ENCODE measurements around the gene SMPX.

The SMPX gene

DNA sequence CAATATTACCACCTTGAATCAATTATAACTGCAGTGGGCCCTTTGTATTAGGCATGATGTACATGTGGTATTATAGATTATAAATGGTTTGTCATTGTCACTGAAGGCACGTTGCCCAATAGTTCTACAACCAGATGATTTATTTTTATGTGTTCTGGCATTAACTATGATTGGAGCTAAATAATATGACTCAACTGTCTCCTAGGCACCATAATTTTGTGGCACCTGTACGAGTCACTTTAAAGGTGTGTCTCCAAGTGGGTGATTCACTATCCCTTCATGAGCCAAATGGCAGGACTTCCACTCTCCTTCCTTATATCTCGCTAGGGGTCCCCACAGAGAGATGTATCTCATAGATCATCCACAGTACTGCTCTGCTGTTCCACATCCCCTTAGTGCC, 6.1 kb upstream of the SMPX start:
- Histone ChIP-seq H3K36me3 (ENCODE audit: insufficient read depth, low read length) (no peaks in the 10 kb centered on the region), H3K4me1 (ENCODE audit: insufficient read depth, low read length) (no peaks in the 10 kb centered on the region), H3K9ac (ENCODE audit: low read depth, low read length) (no peak overlapping the region), H3K9me3 (ENCODE audit: control insufficient read depth, insufficient read depth, low read length) (no peaks in the 10 kb centered on the region)

GRCh38 chrX:21758488-21758887, 572 bp upstream of the SMPX start:
- Histone ChIP-seq H3K4me1 (ENCODE audit: insufficient read depth, low read length) (peaks cover 21% of the 10 kb centered on the region), H3K36me3 (ENCODE audit: insufficient read depth, low read length) (no peaks in the 10 kb centered on the region), H3K9me3 (ENCODE audit: control insufficient read depth, insufficient read depth, low read length) (no peaks in the 10 kb centered on the region)

GRCh38 chrX:21756785-21757529, 959 bp downstream of the SMPX start:
- H3K36me3 ChIP-seq (ENCODE audit: insufficient read depth, low read length): no peaks in the 10 kb centered on the region
- H3K9ac ChIP-seq (ENCODE audit: low read depth, low read length): no peak overlapping the region
- peaks cover 21% of the 10 kb centered on the region for H3K4me1 ChIP-seq (ENCODE audit: insufficient read depth, low read length)
- no peaks in the 10 kb centered on the region for H3K9me3 ChIP-seq (ENCODE audit: control insufficient read depth, insufficient read depth, low read length)

More at GRCh38 chrX:21758488-21758887, 572 bp upstream of the SMPX start:
- H3K9ac ChIP-seq (ENCODE audit: low read depth, low read length): no peak overlapping the region

- peaks cover 22% of the 10 kb centered on the region; the same call in 1 of the 2 replicates for H3K4me1 ChIP-seq (ENCODE audit: insufficient read depth, low read length)
- H3K9me3 ChIP-seq (ENCODE audit: control insufficient read depth, insufficient read depth, low read length): no peaks in the 10 kb centered on the region
- no peak overlapping the region for H3K9ac ChIP-seq (ENCODE audit: low read depth, low read length)
- no peaks in the 10 kb centered on the region for H3K36me3 ChIP-seq (ENCODE audit: insufficient read depth, low read length)
Measured at GRCh38 chrX:21749924-21750323, 8.0 kb downstream of the SMPX start.

DNA sequence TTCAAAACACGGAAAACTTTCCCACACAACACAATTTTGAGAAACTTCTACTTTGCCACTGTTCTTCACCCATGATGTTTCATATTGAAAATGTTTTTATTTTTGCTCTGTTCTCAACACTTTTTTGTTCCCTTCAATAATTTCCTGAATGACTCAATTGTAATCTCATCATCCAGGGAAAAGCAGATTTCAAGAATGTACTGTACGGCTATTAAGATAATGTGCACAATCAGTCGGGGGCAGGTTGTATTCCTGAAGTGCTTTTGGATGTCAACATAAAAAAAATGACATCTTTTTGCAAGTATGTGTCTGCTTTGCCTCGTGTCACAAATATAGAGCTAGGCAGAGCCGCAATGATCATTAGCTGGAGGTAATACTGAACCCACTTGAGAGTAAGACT, 9.7 kb downstream of the SMPX start:
- Histone ChIP-seq H3K36me3 (ENCODE audit: insufficient read depth, low read length) (no peaks in the 10 kb centered on the region), H3K9ac (ENCODE audit: low read depth, low read length) (no peak overlapping the region), H3K9me3 (ENCODE audit: control insufficient read depth, insufficient read depth, low read length) (no peaks in the 10 kb centered on the region), H3K4me1 (ENCODE audit: insufficient read depth, low read length) (peaks cover 28% of the 10 kb centered on the region)

DNA sequence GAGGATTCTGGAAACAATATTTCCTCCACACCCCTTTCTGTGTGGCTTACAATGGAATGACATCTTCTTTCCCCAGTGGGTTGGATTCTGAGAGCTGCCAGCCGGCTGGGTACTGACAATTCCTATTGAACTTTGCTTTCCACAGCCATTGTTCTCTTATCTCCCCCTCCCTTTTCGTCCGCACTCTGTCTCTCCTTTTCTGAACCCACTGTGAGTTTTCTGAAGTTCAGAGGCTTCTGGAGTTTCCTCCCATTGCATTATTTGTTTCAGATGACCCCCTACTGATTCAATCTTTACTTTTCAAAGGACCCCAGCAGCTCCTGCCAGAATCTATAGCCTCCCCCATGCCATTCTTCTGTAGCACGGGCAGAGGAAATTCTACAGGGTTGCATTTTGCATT, 10.4 kb downstream of the SMPX start:
- Histone ChIP-seq H3K36me3 (ENCODE audit: insufficient read depth, low read length) (no peaks in the 10 kb centered on the region), H3K9me3 (ENCODE audit: control insufficient read depth, insufficient read depth, low read length) (no peaks in the 10 kb centered on the region), H3K9ac (ENCODE audit: low read depth, low read length) (peak overlapping the region; percentile 13; the same call in 1 of the 2 replicates), H3K4me1 (ENCODE audit: insufficient read depth, low read length) (peaks cover 28% of the 10 kb centered on the region)

DNA sequence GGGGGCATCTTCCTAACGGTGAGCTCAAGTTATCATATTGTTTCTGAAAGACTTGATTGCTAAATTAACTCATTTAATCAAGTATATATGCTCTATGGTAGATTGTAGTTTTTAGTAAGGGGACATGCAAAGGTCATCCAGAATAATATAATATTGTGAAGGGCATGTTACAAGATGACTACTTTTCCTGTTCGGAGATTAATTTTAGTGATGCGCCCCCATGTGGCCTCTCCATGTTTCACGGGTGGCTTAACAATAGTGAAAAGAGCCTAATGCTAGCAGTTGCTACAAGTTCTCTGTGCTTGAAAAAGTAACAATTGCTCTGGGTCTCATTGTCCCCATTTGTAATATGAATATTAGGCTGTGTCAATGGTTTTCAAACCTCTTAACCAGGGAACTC, 12.2 kb downstream of the SMPX start:
- H3K9ac ChIP-seq (ENCODE audit: low read depth, low read length): no peak overlapping the region
- peaks cover 31% of the 10 kb centered on the region for H3K4me1 ChIP-seq (ENCODE audit: insufficient read depth, low read length)
- H3K36me3 ChIP-seq (ENCODE audit: insufficient read depth, low read length): no peaks in the 10 kb centered on the region
- no peaks in the 10 kb centered on the region for H3K9me3 ChIP-seq (ENCODE audit: control insufficient read depth, insufficient read depth, low read length)

DNA sequence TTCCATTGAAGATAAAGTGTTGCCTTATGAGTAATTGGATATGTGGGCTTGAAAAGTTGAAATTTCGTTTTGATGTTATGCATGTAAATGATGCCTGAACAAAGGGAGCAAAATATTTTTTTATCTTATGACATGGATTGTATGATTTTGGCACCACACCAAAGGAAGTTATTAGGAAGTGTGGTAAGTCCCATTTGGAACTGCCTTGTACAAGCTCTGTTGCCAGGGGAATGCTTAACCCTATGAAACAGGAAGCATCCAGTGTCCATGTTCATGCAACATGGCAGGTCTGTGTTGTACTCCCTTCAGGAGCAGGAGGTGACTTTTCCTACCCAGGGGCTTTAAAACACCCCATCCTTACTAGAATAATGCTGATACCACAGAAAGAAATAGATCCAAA, 13.2 kb downstream of the SMPX start:
- peaks cover 38% of the 10 kb centered on the region for H3K4me1 ChIP-seq (ENCODE audit: insufficient read depth, low read length)
- no peaks in the 10 kb centered on the region for H3K36me3 ChIP-seq (ENCODE audit: insufficient read depth, low read length)
- H3K9me3 ChIP-seq (ENCODE audit: control insufficient read depth, insufficient read depth, low read length): no peaks in the 10 kb centered on the region
- no peak overlapping the region for H3K9ac ChIP-seq (ENCODE audit: low read depth, low read length)

DNA sequence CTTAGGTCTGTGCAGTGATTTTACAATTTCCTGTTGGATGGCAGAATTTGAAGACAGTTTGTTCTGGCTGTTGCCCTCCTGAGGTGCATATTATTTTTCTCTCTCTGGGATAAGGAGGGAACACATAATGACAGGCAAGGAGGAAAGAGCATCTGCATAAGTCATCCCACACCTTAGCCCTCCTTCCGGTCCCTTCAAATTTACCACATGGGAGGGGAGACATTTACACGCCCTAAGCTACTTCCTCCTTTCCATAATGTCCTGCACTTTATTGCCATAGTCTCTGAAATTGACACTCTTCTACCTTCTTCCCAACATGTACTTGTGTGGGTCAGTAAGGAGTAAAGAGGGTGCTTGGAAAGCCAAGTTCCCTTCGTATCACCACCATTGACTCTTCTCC, 13.9 kb downstream of the SMPX start:
- no peaks in the 10 kb centered on the region for H3K36me3 ChIP-seq (ENCODE audit: insufficient read depth, low read length)
- no peaks in the 10 kb centered on the region for H3K9me3 ChIP-seq (ENCODE audit: control insufficient read depth, insufficient read depth, low read length)
- peaks cover 38% of the 10 kb centered on the region for H3K4me1 ChIP-seq (ENCODE audit: insufficient read depth, low read length)
- H3K9ac ChIP-seq (ENCODE audit: low read depth, low read length): no peak overlapping the region

GRCh38 chrX:21741869-21742701, 15.8 kb downstream of the SMPX start:
- Histone ChIP-seq H3K4me1 (ENCODE audit: insufficient read depth, low read length) (peaks cover 27% of the 10 kb centered on the region), H3K36me3 (ENCODE audit: insufficient read depth, low read length) (no peaks in the 10 kb centered on the region), H3K9ac (ENCODE audit: low read depth, low read length) (no peak overlapping the region), H3K9me3 (ENCODE audit: control insufficient read depth, insufficient read depth, low read length) (no peaks in the 10 kb centered on the region)

GRCh38 chrX:21741364-21741763, 16.6 kb downstream of the SMPX start:
- H3K9me3 ChIP-seq (ENCODE audit: control insufficient read depth, insufficient read depth, low read length): no peaks in the 10 kb centered on the region
- no peaks in the 10 kb centered on the region for H3K36me3 ChIP-seq (ENCODE audit: insufficient read depth, low read length)
- no peak overlapping the region for H3K9ac ChIP-seq (ENCODE audit: low read depth, low read length)
- peaks cover 22% of the 10 kb centered on the region for H3K4me1 ChIP-seq (ENCODE audit: insufficient read depth, low read length)

DNA sequence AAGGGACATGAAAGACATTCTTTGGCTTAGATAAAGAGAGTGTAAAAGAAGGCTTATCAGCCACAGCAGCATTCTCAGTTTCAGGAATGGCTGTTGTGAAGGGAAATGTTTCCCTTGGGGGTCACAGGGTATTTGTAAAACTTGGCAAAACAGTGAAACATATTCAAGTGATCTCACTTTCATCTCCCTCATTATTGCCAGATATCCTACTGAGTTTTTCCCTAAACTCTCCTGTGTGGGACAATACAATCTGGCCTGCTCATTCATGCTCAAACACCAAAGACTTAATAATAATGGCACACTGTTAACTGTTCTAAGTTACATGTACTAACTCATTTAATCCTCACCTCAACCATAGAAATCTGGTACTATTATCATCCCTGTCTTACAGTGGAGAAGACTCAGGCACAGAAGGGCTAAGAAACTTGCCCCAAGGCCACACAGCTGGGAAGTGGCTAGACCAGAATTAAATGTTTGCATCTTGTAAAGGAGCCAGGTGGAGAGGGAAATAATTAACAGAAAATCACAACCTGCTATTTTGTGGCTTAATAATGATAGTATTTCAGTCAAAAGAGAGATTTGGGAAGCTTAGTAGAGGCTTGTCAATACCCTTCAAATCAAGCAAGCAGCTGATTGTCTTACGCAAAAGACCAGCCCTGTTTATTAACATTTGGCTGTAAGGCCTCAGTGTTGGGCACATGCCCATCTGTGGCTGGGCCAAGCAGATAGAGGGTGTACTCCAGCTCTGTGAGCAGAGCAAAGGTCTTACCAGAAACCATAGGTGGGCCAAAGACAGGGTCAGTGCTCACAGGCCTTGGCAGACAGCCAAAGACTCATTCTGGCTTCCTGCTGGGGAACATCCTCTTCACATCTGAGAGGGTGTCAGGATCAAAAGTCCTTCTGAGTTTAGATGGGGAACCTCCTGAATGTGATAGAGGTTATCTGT, 17.3 kb downstream of the SMPX start:
- H3K4me1 ChIP-seq (ENCODE audit: insufficient read depth, low read length): peaks cover 17% of the 10 kb centered on the region
- no peaks in the 10 kb centered on the region for H3K9me3 ChIP-seq (ENCODE audit: control insufficient read depth, insufficient read depth, low read length)
- no peaks in the 10 kb centered on the region for H3K36me3 ChIP-seq (ENCODE audit: insufficient read depth, low read length)
- H3K9ac ChIP-seq (ENCODE audit: low read depth, low read length): no peak overlapping the region

DNA sequence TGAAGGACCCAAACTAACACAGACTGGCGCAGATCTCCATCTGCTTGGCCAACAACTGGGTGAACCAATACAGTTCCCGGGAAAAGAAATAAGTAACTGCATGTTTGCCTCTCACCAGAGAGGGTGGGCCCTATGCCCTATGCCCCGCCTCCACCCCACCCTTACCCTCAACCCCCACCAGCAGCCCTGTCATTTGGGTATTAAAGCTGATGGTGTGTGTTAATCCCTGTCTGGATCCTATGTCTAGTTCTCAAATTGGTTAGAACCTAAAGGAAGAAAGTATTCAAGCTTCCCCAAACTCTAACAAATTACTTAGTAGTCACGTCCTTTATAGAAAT, 19.0 kb downstream of the SMPX start:
- H3K9ac ChIP-seq (ENCODE audit: low read depth, low read length): peak overlapping the region; percentile 44; the same call in 1 of the 2 replicates
- no peaks in the 10 kb centered on the region for H3K9me3 ChIP-seq (ENCODE audit: control insufficient read depth, insufficient read depth, low read length)
- no peaks in the 10 kb centered on the region for H3K36me3 ChIP-seq (ENCODE audit: insufficient read depth, low read length)
- peaks cover 16% of the 10 kb centered on the region for H3K4me1 ChIP-seq (ENCODE audit: insufficient read depth, low read length)

GRCh38 chrX:21738210-21738949, 19.5 kb downstream of the SMPX start:
- H3K4me1 ChIP-seq (ENCODE audit: insufficient read depth, low read length): peaks cover 11% of the 10 kb centered on the region
- no peaks in the 10 kb centered on the region for H3K36me3 ChIP-seq (ENCODE audit: insufficient read depth, low read length)
- no peaks in the 10 kb centered on the region for H3K9me3 ChIP-seq (ENCODE audit: control insufficient read depth, insufficient read depth, low read length)
- peak overlapping the region; percentile 44; the same call in 1 of the 2 replicates for H3K9ac ChIP-seq (ENCODE audit: low read depth, low read length)
